Activated CD8-positive, alpha-beta memory T cell treated with anti-CD3 and anti-CD28 coated beads for 1 hour (primary cell): ENCODE results near the gene TGM2.

Source experiments
- DNase-seq, 2 donors: peaks; one replicate each; pipeline ENCODE4 v3.0.0-alpha.2; 2020; ENCODE audit warnings: low read depth in 1 of 2; ENCODE audit errors: extremely low read depth in 1 of 2

TGM2 gene

DNA sequence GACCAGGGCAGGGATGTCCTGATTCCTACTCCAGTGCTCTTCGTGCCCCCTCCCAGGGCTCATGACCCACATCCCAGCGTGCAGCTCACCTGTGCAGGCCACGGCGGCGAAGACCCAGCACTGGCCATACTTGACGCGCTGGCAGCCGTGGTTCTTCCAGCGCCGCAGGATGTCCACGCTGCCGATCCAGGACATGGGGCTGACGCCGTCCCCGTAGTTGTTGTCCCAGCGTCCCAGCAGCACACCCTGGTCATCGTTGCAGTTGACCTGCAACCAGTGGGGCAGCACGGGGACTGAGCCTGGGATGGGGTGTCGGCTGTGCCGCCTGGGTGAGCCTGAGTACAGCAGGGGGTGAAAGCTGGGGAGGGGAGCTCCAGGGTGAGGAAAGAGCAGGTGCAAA is 18.4 kb downstream of the TGM2 start:
- no peak for DNase-seq

DNA sequence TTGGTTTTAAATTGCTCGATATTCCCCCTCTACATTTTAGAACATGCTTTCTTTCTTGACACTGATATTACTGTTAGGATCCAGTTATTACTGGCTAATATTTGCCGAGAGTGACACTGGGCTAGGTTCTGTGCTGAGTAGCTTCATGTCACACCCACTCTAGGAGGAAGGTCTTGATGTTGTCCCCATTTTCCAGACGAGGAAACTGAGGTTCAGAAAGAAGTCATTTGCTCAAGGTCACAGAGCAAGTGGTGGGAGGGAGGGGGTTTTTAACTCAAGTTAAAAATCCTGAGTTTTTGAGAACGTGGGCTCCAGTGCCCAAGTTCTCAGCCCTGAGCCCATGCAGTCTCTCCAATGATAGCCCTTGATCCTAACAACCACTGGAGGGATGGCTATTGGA is 18.9 kb downstream of the TGM2 start:
- no peak for DNase-seq

DNA sequence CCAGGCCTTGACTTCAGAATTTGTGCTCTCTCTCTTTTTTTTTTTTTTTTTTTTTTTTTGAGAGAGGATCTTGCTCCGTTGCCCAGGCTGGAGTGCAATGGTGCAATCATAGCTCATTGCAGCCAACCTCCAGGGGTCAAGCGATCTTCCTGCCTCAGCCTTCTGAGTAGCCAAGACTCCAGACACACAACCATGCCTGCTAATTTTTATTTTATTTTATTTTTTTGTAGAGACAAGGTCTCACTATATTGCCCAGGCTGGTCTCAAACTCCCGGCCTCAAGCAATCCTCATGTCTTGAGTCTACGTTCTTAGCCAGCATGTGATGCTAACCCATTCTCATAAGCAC is 19.4 kb downstream of the TGM2 start:
- no peak for DNase-seq

DNA sequence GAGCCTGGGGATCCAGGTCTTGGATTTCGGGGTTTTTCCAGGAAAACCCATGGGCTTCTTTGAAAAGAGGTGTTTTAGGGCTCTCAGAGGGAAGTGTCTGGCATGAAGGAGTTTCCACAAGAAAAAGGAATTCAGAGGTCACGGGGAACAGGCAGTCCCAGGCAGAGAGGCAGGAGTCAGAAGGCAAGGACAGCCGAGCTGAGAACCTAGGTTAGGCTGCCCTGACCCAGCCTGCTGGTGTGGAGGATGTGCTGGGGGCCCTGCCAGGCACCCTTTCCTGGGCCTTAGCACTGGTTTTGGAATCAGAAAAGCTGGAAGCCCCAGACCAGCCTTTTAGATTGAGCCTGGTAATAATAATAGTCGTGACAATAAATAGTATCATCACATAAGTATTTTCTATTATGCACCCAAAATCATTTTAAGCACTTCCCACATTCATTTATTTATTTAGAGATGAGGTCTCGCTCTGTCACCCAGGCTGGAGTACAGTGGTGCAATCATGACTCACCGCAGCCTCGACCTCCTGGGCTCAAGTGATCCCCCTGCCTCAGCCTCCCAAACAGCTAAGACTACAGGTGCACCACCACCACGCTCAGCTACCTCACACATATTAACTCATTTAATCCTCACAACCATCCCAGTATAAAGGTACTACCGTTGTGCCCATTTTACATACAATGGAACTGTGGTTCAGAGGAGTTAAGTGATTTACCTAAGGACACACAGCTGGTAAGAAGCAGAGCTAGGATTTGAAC is 19.9 kb downstream of the TGM2 start:
- no peak for DNase-seq

DNA sequence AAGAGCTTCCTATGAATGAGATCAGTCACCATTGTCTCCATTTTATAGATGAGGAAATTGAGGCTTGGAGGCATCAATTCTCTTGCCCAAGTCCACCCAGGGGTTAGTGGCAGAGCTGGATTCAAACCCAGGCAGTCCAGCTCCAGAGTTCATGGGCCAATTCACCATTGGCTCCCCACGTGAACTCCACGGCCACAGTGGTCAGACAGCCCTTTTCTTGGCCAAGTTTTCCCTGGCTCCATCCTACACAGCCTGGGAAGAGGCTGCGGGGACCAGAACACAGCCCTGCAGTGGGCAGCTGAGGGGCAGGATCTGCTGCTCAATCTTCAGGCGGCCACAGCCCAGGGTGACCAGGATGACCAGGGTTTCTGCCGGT is 20.5 kb downstream of the TGM2 start:
- no peak for DNase-seq

DNA sequence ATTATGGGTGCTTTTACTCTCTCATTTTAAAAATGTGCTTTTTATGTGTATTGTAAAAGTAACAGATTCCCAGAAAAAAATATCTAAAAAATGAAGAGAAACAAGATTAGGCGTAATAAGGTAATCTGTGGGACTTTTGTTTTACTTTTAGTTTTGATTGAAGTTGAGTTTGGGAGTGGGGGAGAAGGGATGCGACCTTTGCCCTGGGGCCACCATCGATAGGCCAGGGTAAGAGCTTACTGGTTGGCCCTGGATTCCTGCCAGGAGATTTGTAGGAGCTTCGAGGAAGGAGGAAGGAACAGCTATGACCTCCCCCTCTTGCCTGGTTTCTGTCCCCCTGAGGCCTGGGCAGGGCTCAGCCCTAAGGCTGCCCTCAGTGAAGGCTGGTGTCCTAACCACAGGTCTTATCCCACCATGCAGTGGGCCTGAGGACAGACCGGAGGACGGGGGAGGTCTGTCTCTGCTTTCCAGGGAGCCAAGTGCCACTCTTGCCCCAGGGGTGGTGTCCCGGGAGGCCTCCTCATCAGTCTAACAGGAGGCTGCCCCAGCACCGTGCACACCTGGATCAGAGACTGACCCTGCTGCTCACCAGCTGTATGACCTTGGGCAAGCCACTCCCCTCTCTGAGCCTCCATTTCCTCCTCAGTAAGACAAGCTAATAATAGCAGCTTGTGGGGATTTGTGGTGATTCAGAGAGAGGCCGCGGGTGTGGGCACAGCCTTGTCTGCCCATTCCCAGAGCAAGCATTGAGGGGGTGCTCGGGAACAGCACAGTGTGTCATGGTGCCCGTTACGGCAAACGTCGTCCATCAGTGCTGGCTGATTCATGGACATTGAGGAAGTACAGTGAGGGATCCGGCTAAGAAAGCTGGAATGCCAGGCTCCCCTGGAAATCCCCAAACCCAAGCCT is 21.2 kb downstream of the TGM2 start:
- DNase-seq, result no peak

DNA sequence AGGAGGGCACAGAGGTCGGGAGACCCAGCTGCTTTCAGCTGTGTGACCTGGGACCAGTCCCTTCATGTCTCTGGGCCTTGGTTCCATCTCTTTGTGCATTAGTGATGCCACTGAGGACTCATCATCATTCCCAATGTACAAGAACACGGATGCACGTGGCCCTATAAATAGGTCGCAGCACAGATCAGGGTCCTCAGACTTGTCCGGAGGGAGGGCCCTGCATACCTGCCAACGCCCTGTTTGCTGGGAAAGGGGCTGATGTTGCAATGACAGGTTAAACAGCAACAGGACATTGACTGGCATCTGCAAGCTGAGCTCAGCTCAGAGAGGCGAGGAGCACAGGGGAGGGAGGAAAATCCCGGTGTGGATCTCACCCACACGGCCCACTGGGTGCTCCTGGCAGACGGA is 21.8 kb downstream of the TGM2 start:
- DNase-seq, result no peak

DNA sequence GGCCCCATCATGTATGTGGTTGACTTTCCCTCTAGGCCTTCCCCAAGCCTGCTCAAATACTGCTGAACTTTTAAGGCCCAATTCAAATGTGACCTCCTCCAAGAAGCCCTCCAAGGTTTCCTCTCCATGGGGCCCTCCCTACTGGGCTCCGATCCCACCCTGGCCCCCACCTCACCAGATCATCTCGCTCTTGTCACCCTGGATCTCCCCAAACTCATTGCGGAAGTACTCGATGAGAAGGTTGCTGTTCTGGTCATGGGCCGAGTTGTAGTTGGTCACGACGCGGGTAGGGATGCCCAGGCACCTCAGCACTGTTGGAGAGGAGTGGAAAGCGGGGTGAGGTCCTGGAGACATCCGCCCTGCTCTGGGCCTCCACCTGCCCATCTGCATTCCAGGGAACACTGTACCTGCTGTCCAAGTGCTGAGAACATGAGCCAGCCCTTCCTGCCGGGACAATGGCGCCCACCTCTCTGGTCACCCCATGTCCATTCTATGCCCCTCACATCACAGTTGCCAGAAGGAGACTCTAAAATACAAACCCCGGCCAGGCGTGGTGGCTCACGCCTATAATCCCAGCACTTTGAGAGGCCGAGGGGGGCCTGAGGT is 23.1 kb downstream of the TGM2 start:
- DNase-seq, result no peak

DNA sequence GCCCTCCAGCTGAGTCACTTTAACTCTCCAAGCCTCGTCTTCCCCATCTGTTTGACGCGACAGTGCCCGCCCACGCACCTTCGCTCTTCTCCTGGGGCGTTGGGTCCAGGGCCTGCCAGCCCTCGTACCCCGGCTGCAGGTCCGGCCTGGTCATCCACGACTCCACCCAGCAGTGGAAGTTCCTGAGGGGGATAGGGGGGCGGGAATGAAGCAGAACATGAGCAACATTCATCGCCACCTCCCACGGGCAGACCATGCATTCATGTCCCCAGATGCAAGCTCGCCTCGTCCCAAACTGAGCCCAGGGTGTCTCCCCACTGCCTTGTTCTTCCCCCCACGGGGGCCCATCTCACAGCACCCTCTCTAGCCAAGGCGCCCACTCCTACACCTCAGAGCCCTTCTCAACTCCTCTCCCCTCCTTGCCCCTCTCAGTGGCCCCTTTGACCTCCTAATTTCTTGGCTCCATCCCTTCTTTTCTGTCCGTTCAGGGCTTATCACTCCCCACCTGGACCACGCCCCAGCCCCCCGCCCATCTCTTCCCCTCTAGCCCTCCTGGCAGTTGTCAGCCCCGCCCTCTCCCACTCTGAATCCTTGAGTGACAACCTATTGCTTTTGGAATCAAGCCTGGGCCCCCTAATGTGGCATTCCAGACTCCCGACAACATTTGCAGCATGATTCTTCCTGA is 23.7 kb downstream of the TGM2 start:
- DNase-seq, result no peak

DNA sequence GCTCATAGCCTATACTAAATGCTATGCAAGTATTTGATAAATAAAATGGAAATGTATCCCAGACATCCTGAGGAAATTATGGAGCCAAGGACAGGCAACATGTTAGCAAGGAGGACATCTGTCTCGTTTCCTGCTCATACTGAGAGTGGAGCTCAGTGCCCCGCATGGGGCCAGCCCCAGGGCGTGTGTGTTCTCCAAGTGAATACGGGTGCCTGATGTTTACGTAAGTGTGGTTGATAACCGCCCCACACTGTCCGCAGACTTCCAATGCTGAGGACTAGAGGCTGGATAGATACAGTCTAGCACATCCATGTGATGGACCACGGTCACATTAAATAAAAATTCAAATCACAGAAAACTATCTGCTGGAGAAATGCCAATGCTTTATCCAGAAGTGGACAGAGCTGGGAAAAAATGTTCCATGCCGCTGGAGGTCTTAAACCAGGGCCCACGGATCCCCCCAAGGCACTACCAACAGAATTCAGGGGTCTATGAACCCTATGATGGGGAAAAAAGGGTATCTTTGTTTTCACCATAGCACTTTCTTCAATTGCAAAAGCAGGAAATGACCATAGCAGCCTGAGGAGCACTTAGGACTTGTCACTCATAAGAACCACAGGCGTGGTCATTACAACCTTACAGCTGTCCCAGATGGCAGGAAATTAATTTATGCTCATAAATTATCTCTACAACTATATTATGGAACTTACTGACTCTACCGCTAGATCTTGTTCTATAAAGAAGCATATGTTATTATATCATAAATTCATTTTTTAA is 24.9 kb downstream of the TGM2 start:
- DNase-seq, result no peak

DNA sequence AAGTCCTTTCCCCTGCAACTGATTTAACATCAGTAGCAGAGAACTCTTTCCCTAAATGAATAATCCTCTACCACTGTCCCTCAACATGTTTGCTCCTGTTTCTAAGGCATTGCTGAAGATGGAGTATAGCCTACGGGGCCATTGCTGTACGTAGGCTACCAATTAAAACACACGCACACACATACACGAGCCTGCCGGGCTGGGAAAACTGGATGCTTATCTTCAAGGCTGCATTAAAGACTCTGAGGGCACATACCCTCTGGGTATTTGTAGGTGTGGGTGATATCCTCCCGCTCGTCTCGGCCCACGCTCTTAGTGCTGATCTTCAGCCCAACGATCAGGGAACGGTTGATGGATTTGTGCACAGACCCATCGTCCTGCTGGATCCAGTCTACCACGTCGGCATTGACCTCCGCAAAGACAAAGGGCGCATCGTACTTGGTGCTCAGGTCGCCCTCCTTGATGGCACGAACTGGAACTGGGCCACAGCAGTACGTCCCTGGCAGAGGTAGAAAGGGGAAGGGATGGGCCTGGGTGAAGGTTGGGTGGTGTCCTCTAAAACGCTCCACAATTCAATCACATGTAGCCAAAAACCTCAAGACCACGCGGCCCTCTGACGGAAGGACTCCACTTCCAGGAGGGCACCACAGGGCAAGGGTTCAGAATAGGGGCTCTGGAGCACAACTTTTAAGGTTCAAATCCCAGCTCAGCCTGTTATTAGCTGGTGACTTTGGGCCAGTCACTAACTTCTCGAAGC is 25.7 kb downstream of the TGM2 start:
- DNase-seq, result no peak

DNA sequence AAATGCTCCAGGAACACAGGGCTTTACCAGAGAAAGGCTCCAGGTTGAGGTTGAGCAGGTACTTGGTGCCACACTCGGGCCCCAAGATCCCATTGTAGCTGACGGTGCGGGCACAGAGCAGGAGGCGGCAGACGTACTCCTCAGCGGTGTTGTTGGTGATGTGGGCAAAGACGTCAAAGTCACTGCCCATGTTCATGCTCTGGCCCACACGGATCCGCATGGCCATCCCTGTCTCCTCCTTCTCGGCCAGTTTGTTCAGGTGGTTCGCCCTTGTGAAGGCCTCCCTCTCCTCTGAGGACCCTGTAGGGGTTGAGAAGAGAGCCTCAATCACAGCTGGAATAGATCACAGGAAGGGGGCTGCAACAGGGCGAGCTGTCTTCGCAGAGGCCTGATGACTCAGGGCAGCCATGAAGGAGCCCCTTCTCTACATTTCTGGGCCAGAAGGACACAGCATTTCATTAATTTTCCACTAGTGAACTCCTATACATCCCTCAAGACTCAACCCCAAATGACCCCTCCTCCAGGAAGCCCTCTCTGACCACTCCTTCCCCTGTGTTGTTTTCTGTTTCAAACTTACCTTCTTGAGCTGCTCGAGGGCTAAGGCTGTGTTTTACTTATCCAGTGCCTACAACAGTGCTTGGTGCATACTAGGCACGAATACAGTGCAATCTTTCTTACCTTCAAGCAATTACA is 26.8 kb downstream of the TGM2 start:
- no peak for DNase-seq

DNA sequence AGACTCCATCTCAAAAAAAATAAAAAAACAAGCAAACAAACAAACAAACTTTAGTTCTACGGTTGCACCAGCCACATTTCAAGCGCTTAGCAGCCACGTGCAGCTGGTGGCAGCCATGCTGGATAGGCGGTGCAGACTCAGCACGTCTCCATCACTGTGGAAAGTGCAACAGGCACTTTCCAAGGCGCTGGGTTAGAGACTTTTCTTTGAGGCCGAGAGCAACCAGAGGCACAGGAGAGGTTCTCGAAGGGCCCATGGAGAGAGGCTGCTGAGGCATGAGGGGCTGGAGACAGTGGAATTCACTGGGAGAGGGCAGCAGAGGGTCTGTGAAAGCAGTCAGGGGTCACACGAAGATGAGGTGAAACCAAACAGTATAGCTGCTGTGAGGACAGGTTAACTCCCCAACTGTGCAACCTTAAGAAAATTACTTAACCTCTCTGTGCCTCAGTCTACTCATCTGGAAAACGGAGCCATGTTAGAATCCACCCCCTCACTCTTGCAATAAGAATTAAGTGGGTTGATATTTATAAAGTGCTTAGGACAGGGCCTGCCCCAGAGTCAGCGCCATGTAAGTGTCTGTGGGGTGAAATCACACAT is 27.5 kb downstream of the TGM2 start:
- DNase-seq, result no peak

DNA sequence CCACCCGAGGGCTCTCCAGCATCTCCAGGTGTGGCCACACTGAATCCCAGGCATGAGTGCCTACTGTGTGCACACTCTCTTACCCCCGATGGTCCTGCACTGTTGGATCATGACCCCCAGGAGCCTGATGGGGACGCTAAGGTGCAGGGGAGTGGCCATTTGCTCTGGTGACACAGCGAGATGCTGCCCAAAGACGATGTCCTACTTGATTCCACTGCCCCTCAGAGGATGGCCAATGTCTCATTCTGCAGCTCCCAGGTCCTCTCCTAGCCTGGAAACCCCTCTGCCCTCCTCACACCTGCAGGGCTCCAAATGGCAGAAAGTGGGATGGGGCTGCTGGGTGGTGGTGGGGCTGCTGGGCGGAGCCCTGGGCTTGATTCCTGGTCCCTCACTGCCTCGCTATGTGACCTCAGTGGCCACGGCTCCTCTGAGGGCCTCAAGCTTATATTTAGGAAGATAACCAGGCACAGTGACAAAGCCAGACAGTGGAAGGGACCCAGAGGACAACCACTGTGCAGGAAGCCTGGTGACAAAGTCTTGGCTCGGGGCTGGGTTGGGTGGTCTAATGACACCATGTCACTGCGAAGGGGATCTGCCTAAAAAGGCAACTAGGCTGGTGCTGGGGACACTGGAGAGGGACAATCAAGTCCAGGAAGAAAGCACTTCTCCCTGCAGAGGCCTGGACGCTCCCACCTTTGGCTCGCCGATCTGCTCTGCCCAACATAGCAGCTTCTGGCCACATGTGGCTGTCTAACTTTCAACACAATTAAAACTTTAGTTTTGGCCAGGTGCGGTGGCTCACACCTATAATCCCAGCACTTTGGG is 28.4 kb downstream of the TGM2 start:
- DNase-seq, result no peak

DNA sequence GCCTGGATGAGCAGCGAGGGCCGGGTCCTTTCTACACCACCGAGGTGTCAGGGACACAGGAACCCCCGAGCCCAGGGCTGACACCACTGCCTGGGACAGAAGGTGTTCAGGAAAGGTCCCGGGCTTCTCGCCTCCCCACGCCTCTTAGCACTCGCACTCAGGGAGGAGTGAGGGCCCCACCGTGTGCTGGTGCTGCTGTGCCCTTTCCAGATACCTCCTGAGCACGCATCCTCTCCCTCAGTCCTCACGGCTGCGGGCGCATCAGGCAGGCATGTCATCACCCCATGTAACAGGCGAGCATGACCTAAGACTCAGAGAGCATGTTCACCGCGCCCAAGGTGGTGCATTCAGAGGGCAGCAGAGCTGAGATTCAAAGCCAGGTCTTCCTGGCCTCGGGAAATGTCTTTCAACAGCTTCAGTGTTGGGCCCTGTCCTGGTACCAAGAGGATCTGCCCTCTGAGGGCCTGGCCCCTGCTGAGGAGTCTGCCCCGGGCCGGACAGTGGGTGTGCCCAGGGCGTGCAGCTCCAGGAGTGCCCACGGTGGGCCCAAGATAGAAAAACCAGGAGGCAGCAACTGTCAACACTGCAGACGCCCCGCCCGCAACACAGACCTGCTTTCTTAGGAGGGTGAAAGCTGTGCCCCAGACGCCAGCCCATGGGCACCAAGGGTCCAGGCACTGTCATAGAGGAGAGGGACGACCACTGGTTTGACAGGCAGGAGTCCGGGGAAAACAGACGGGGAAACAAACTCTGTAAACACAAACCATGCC is 29.2 kb downstream of the TGM2 start:
- DNase-seq, result no peak

DNA sequence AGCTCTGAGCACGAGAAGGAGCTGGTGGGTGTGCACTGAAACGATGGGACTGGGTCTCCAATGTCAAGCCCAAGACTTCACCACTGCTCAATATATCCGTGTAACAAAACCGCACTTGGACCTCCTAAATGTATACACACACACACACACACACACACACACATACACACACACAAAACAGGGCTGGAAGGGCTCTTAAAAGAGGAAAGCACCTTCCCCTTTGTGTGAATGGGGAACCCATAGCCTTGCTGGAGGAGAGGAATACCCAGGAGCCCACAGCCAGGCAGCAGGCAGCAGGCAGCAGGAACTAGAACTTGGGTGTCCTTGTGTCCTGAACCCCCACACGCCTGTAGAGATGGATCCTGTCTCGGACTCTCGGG is 29.8 kb downstream of the TGM2 start:
- no peak for DNase-seq
